HG03521 (cell line): ENCODE measurements around the gene EGFL8.
"Not testable (repeated sequence)": the region's sequence is repeated elsewhere in the genome, so short reads cannot be mapped to it uniquely, and the experiment has no call there.

Source experiments
- ATAC-seq: cut with Tn5 transposase; IDR thresholded peaks from one replicate; pipeline ENCODE4 v1.9.1; 2021; ENCODE audit warnings: mild to moderate bottlenecking, moderate library complexity; ENCODE audit not compliant: unreplicated experiment

Gene EGFL8

GRCh38 chr6:32182555-32182981 lies 18.2 kb downstream of the EGFL8 start:
- no peak for ATAC-seq

DNA sequence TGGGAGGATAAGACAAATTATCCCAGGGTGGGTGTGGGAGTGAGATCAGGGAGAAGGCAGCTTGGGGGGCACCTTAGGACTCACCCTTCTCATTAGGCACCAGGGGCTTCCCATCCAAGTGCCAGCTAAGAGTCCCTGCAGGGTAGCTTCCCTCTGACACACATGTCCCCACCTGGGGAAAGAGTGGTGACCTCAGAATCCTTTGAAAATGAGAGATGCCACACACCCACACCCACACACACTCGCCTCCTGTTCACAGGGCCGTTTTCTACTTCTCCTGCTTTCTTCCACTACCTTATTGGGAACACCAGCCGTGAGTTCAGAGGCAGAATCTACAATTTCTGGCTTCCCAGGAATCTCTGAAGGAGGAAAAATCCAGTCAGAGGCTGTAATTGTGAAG lies 18.6 kb downstream of the EGFL8 start:
- ATAC-seq, result no peak

- no peak for ATAC-seq
Observed at GRCh38 chr6:32183483-32184083, 19.2 kb downstream of the EGFL8 start.

GRCh38 chr6:32184084-32184640 lies 19.8 kb downstream of the EGFL8 start, which contains the start of gene AGER:
AGER (minus strand) TSS chr6:32184253; CDS start chr6:32184222, 31 bp downstream.
- ATAC-seq, result no peak

DNA sequence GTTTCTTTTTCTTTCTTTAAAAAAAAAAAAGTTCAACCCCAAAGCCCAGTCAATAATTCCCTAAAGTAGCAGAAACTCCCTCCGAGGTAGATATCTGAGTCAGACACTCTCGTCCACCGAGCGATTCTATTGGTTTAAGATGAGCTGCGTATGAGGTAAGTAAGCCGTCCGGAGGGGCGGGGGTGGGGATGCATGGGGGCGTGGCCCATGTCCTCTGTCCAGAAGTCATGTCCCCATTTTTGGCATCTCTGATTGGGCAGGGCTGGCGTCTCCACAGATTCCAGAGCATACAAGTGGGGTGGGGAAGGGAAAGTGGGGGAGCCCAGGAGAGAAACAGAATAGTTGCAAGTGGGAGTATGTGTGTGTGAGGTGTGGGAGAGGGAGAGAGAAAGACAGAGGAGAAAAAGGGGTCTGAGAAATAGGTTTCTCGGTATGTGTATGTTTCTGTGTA lies 21.3 kb downstream of the EGFL8 start:
- ATAC-seq, result not testable (repeated sequence)

DNA sequence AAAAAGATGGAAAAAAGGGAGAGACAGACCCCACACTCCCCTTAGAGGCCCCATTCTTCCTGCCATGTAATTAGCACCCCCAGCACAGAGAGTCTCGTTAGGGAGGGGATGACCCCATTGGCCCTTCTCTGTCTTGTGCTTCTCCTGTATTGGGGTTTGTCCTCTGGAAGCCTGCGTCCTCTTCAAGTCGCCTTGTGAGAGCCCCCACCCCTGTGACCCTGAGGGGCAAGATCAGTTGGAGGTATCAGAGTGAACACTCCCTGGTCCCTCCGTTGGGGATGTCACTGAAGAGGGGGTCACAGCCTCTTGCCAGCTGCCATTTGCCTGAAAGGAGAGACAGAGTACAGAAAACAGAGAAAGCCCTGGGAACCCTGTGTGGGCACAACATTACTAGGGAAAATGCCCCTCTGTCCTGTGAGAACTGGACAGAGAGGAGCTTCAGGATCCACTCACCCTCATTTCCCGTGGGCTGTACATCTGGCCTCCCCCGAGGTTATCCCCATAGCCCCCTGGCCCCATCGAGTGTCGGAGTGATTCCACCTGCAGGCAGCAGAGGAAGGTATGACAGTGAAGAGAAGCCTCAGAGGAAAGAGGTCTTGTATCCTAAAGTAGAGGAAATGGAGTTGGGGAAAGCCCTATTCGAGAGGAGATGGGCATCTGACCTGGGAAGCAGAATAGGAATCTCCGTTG lies 21.9 kb downstream of the EGFL8 start:
- not testable (repeated sequence) for ATAC-seq

GRCh38 chr6:32187009-32187709 lies 22.8 kb downstream of the EGFL8 start:
- ATAC-seq, result no peak

DNA sequence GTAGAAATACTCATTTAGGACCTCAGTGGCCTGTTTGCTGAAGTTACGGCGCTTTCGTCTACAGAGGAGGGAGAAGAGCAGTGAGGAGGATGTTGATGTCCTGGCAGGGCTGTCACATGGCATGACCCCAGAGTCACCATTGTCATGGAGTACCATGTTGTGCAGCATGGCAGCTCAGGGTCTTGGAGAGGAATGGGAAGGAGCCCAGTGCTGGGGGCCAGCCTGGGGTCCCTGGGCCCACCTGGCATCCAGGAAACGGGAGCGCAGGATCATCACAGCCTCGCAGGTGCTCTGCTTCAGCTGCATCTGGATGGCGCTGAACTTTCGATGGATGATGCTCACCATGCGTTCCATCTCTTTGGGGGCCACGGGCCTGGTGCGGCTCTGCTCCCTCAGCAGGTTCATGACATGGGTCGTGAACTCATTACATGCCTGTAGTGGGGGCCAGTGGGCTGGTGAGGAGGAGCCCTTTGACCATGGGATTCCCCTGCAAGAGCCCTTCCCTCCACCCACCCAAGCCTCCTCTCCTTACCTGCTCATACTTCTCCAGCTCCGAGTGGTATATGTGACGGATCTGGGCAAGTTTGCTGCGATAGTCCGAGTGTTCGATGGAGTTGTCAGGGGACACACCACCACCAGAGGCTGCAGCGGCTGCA lies 23.5 kb downstream of the EGFL8 start:
- not testable (repeated sequence) for ATAC-seq

DNA sequence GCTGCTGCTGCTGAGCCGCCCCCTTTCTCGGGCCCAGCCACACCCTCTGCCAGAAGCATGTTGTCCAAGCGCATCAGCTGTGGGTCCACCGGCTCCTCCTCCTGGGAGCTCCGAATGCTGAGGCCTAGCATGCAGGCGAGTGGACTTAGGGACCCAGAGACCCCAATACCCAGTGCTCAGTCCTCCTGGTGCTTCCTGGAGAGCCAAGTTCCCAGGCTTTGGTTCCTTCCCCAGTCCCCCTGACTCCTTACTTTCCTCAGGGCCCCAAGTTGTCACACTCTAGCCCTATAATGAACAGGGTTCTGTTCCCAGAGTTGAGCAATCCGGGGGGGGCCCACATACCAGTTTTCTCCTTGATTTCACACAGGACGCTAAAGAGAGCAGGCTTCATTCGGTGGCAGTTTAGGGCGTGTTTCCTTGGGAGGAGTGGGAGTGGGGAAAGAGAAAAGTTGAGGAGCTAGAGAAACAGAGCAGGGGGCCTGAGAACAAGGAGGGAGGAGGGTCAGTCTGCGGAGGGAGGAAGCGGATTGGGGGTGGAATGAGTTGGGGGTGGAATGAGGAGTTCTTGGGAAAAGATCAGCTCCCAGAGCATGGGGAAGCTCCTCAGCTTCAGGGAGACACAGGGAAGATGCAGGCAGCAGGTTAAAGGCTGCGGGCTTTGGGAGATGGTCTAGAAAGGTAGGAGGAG lies 24.1 kb downstream of the EGFL8 start:
- no peak for ATAC-seq

GRCh38 chr6:32189069-32189741 lies 24.8 kb downstream of the EGFL8 start:
- ATAC-seq, result no peak

DNA sequence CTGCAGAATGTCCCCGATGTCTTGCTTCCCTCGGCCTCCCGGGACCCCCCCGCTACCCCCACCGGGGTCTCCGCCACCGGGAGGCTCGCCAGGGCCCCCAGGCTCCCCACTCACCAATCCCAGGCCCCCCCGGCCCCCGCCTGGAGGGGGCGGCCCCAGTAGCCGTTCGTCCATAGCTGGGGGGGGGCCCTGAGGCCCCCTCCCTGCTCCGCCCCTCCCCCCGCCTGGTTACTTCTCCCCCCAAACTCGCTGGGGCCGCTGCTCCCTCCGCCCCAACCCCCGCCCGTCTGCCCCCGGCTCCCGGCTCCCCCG lies 25.3 kb downstream of the EGFL8 start:
- no peak for ATAC-seq

- ATAC-seq, result peak; percentile 56
Observed at GRCh38 chr6:32190054-32190851, 25.9 kb downstream of the EGFL8 start, which contains the start of gene PBX2. PBX2 (minus strand) TSS chr6:32190202; CDS start chr6:32189915, 287 bp downstream.

- no peak for ATAC-seq
Observed at GRCh38 chr6:32190911-32191677, 26.7 kb downstream of the EGFL8 start.

DNA sequence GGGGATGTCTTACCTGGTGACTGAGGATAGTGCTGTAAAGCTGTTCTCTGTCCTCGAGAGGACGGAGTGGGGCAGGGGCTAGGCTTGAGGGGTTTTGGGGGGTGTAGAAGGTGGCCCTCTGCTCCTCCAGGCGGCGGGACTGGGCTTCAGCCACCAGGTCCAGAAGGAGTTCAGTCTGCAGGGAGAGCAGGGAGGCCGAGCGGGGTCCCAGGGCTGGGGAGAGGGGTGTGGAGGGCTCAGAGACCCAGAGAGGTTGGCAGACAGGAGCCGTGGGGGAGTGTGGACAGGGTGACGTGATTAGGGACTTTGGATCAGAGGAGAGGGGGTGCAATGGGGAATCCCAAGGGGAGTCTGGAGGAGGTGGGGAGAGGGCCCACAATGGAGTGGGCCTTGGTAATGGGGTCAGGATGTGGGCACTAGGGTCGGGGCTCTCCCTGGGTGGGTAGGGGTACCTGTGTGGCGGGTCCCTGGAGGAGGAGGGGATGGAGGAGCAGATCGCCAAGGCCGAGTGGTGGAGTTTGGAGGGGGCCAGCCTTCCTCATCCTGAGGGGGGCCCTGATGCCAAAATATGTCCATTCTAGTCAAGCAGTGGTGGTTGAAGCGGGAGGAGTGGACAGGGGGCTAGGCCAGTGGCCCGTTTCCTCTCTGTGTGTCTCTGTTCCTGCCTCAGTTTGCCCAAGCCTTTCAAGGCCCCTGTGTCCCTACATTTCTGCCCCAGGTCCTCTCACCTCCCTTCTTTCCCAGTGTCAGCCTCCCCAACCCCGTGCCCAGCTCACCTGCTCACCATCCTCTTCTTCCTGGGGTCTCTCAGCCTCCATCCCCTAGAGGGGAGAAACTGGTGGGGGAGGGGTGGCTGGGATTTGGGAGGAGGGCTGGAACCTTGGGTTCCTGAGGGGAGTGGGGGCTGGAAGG lies 27.6 kb downstream of the EGFL8 start:
- ATAC-seq, result no peak

- no peak for ATAC-seq
Observed at GRCh38 chr6:32192608-32193039, 28.2 kb downstream of the EGFL8 start, which contains the start of gene GPSM3. GPSM3 (minus strand) TSS chr6:32192643; CDS start chr6:32192513, 130 bp downstream.

DNA sequence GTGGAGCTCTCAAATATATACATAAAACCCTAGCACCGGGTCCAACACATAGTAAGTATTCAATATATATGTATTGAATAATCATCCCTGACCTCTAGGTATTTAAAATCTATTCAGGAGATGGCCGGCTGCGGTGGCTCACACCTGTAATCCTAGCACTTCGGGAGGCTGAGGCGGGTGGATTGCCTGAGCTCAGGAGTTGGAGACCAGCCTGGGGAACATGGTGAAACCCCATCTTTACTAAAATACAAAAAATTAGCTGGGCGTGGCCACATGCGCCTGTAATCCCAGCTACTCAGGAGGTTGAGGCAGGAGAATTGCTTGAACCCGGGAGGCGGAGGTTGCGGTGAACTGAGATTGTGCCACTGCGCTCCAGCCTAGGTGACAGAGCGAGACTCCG lies 28.7 kb downstream of the EGFL8 start:
- ATAC-seq, result not testable (repeated sequence)

DNA sequence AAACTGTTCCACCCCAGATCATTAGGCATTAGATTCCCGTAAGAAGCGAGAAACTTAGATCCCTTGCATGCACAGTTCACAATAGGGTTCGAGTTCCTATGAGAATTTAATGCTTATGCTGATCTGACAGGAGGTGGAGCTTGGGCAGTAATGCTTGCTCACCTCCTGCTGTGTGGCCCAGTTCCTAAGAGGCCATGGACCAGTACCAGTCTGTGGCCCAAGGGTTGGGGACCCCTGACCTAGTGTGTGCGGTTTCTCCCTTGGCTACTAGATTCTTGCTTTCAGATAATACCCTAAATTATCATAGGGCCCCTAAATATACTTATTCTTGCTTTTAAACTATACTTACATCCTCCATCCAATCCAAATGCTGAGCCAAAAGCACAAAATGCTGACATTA lies 30.0 kb downstream of the EGFL8 start:
- no peak for ATAC-seq
